ENCODE measurements around the gene MMD2. TPM values are rescaled to one million over a fixed set of nuclear protein-coding genes. Genes with fewer than 3 reads are reported as not detected.

MMD2 gene
- total RNA-seq, 2 experiments from 2014 or later: not detected

Other genes starting within 250 kb of the MMD2 start
- 10 to 100 TPM; 21.6 to 24.1 TPM for gene AP5Z1, start 183.6 kb downstream of the MMD2 start, total RNA-seq
- gene PAPOLB, start 97.2 kb downstream of the MMD2 start, total RNA-seq: not detected
- gene RADIL, start 75.5 kb downstream of the MMD2 start, total RNA-seq: under 1 TPM; 0.15 to 0.19 TPM
- gene RBAK, start 86.7 kb upstream of the MMD2 start, total RNA-seq: 1 to 10 TPM; 9.0 to 9.1 TPM
- 10 to 100 TPM; 46.0 to 46.7 TPM for gene WIPI2, start 231.0 kb upstream of the MMD2 start, total RNA-seq

Measured in activated CD4-positive, alpha-beta memory T cell treated with anti-CD3 and anti-CD28 coated beads for 36 hours (primary cell).